ENCODE data around the gene ROGDI. TPM values are rescaled to one million over a fixed set of nuclear protein-coding genes. Genes with fewer than 3 reads are reported as not detected.
A peak's percentile ranks its signal among the peaks of the same experiment; 100 is the strongest.

Gene ROGDI
- total RNA-seq, 4 donors from 2014 or later: 43.2 to 97.2 (median 77.6) TPM

- DNase-seq (ENCODE audit: extremely low spot score): no peak
- Histone ChIP-seq H3K9me3 (no peaks in the 10 kb centered on the region), H3K4me1 (no peaks in the 10 kb centered on the region), H3K36me3 (no peaks in the 10 kb centered on the region), H3K27ac (replicated peaks in 1 of 4) (no peak overlapping the region), H3K27me3 (peaks cover 0 to 4% (median 0%) of the 10 kb centered on the region in 4 donors), H3K4me3 (no peak overlapping the region)
- TF ChIP-seq POLR2A (IDR thresholded peaks at IDR 0.05; ENCODE audit: low read depth): no peak
- no peak for TF ChIP-seq EP300 (IDR thresholded peaks at IDR 0.05)
- no peak for TF ChIP-seq POLR2AphosphoS5 (IDR thresholded peaks at IDR 0.05)
- TF ChIP-seq, protein P1, sequence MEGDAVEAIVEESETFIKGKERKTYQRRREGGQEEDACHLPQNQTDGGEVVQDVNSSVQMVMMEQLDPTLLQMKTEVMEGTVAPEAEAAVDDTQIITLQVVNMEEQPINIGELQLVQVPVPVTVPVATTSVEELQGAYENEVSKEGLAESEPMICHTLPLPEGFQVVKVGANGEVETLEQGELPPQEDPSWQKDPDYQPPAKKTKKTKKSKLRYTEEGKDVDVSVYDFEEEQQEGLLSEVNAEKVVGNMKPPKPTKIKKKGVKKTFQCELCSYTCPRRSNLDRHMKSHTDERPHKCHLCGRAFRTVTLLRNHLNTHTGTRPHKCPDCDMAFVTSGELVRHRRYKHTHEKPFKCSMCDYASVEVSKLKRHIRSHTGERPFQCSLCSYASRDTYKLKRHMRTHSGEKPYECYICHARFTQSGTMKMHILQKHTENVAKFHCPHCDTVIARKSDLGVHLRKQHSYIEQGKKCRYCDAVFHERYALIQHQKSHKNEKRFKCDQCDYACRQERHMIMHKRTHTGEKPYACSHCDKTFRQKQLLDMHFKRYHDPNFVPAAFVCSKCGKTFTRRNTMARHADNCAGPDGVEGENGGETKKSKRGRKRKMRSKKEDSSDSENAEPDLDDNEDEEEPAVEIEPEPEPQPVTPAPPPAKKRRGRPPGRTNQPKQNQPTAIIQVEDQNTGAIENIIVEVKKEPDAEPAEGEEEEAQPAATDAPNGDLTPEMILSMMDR (IDR thresholded peaks at IDR 0.05): no peak
- intact Hi-C loops (cut with DNase I): no loop called here
- WGBS: 86% methylated on average over 5 of the region's 13 CpGs
Measured at GRCh38 chr16:4775005-4775404, 27.4 kb downstream of the ROGDI start.

GRCh38 chr16:4772351-4772750 lies 30.1 kb downstream of the ROGDI start:
- Histone ChIP-seq H3K4me1 (peaks cover 15 to 17% (median 16%) of the 10 kb centered on the region in 4 donors), H3K4me3 (no peak overlapping the region), H3K36me3 (no peaks in the 10 kb centered on the region), H3K27me3 (peaks cover 0 to 4% (median 0%) of the 10 kb centered on the region in 4 donors), H3K27ac (replicated peaks in 1 of 4) (no peak overlapping the region), H3K9me3 (no peaks in the 10 kb centered on the region)
- WGBS: 89% methylated on average over 3 of the region's 5 CpGs
- intact Hi-C loops (cut with DNase I): no loop called here
- TF ChIP-seq POLR2A (IDR thresholded peaks at IDR 0.05; ENCODE audit: low read depth) (no peak), EP300 (IDR thresholded peaks at IDR 0.05) (no peak), POLR2AphosphoS5 (IDR thresholded peaks at IDR 0.05) (no peak)
- TF ChIP-seq, protein P1 (IDR thresholded peaks at IDR 0.05): no peak
- DNase-seq (ENCODE audit: extremely low spot score): no peak

- Histone ChIP-seq H3K36me3 (no peaks in the 10 kb centered on the region), H3K27ac (replicated peaks in 1 of 4) (no peak overlapping the region), H3K4me1 (peaks cover 17 to 20% (median 18%) of the 10 kb centered on the region in 4 donors), H3K9me3 (no peaks in the 10 kb centered on the region), H3K27me3 (peaks cover 0 to 4% (median 0%) of the 10 kb centered on the region in 4 donors), H3K4me3 (no peak overlapping the region)
- 60% methylated on average over 3 of the region's 3 CpGs for WGBS
- intact Hi-C loops (cut with DNase I): no loop called here
- TF ChIP-seq, protein P1 (IDR thresholded peaks at IDR 0.05): no peak
- no peak for TF ChIP-seq POLR2A (IDR thresholded peaks at IDR 0.05; ENCODE audit: low read depth)
- no peak for TF ChIP-seq EP300 (IDR thresholded peaks at IDR 0.05)
- TF ChIP-seq POLR2AphosphoS5 (IDR thresholded peaks at IDR 0.05): no peak
- no peak for DNase-seq (ENCODE audit: extremely low spot score)
Measured at GRCh38 chr16:4771646-4772045, 30.8 kb downstream of the ROGDI start.

GRCh38 chr16:4769306-4769638 lies 33.2 kb downstream of the ROGDI start:
- intact Hi-C loops (cut with DNase I): loop anchor here (5.0 kb wide), 3 partner anchors 33 to 78 kb away; partner anchors contain the start of genes GLYR1, ROGDI and UBN1

More at GRCh38 chr16:4769306-4769638, 33.2 kb downstream of the ROGDI start:
- Histone ChIP-seq H3K4me3 (peak overlapping the region; percentile 89 to 95 (median 94)), H3K27ac (replicated peaks in 1 of 4) (peak overlapping the region; percentile 1 to 91 (median 88)), H3K36me3 (peaks cover 0 to 13% (median 12%) of the 10 kb centered on the region in 4 donors), H3K27me3 (no peaks in the 10 kb centered on the region), H3K4me1 (peaks cover 35 to 43% (median 36%) of the 10 kb centered on the region in 4 donors), H3K9me3 (no peaks in the 10 kb centered on the region)
- 60% methylated on average over 7 of the region's 7 CpGs for WGBS
- TF ChIP-seq, protein P1 (IDR thresholded peaks at IDR 0.05): no peak
- TF ChIP-seq POLR2A (IDR thresholded peaks at IDR 0.05; ENCODE audit: low read depth): no peak
- TF ChIP-seq POLR2AphosphoS5 (IDR thresholded peaks at IDR 0.05): no peak
- TF ChIP-seq EP300 (IDR thresholded peaks at IDR 0.05): no peak
- DNase-seq (ENCODE audit: extremely low spot score): no peak
